BJ (cell line): ENCODE data around the gene NKD2. TPM values are rescaled to one million over a fixed set of nuclear protein-coding genes. Genes with fewer than 3 reads are reported as not detected.

Experiments
- CTCF ChIA-PET: fragments of 350-600 bp; formaldehyde crosslinking; extraction: SDS; loops from one replicate; lab custom pipeline; 2021; ENCODE audit warnings: antibody characterized with exemption, inconsistent platforms; lab: Yijun Ruan, JAX
- POLR2A ChIA-PET: fragments of 300-600 bp; sonication (Branson Sonifier 250); formaldehyde crosslinking; extraction: SDS; loops from one replicate; lab custom pipeline; 2021; ENCODE audit warnings: antibody characterized with exemption; lab: Charles Lee
- DNase-seq: peaks from one replicate; pipeline ENCODE4 v3.0.0-alpha.2; 2011; ENCODE audit warnings: low read depth
- H3K27me3 ChIP-seq: 2 replicates; pipeline ENCODE4 v1.6.0; 2011; ENCODE audit warnings: low read length; ENCODE audit not compliant: control insufficient read depth, insufficient read depth
- H3K36me3 ChIP-seq: 2 replicates; pipeline ENCODE4 v1.5.1; 2011; ENCODE audit warnings: low read length; ENCODE audit not compliant: control insufficient read depth, insufficient read depth
- H3K4me3 ChIP-seq: 2 replicates; pipeline ENCODE4 v1.5.1; 2011; ENCODE audit warnings: low read depth, mild to moderate bottlenecking, control low read depth, low read length
- polyA plus RNA-seq: library from polyadenylated mRNA; depleted of rRNA; stranded (reverse); fragments of >200 nt; gene quantifications from 2 replicates; pipeline ENCODE4 v1.2.3, GENCODE V29; 2011
- TF ChIP-seq, protein P1 (sequence below): IDR thresholded peaks from 2 replicates; pipeline ENCODE4 v1.5.1; 2011; ENCODE audit warnings: low read depth, mild to moderate bottlenecking, control low read depth, inconsistent platforms, low read length, moderate library complexity; ENCODE audit not compliant: insufficient read depth

Gene NKD2
- polyA plus RNA-seq, 1 experiment: not detected

DNA sequence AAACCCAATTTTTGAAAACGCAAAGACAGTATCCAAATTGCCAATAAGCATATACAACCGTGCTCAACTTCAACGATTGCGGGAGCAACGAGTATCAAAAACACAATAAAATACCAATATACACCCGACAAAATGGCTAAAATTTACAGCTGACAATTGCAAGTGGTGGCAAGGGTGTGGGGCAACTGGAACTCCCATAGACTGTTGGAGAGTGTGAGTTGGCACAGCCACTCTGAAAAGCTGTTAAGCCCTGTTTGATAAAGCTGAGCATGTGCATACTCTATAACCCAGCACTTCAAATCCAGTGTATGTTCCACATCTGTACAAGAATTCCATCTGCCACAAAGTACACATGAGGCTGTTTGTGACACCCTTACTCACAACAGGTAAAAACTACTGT lies 20.3 kb upstream of the NKD2 start:
- Histone ChIP-seq H3K27me3 (peaks cover 18% of the 10 kb centered on the region), H3K36me3 (no peaks in the 10 kb centered on the region), H3K4me3 (no peak overlapping the region)
- ChIA-PET CTCF (no interaction called here), POLR2A (no interaction called here)
- no peak for DNase-seq
- TF ChIP-seq, protein P1, sequence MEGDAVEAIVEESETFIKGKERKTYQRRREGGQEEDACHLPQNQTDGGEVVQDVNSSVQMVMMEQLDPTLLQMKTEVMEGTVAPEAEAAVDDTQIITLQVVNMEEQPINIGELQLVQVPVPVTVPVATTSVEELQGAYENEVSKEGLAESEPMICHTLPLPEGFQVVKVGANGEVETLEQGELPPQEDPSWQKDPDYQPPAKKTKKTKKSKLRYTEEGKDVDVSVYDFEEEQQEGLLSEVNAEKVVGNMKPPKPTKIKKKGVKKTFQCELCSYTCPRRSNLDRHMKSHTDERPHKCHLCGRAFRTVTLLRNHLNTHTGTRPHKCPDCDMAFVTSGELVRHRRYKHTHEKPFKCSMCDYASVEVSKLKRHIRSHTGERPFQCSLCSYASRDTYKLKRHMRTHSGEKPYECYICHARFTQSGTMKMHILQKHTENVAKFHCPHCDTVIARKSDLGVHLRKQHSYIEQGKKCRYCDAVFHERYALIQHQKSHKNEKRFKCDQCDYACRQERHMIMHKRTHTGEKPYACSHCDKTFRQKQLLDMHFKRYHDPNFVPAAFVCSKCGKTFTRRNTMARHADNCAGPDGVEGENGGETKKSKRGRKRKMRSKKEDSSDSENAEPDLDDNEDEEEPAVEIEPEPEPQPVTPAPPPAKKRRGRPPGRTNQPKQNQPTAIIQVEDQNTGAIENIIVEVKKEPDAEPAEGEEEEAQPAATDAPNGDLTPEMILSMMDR: no peak

DNA sequence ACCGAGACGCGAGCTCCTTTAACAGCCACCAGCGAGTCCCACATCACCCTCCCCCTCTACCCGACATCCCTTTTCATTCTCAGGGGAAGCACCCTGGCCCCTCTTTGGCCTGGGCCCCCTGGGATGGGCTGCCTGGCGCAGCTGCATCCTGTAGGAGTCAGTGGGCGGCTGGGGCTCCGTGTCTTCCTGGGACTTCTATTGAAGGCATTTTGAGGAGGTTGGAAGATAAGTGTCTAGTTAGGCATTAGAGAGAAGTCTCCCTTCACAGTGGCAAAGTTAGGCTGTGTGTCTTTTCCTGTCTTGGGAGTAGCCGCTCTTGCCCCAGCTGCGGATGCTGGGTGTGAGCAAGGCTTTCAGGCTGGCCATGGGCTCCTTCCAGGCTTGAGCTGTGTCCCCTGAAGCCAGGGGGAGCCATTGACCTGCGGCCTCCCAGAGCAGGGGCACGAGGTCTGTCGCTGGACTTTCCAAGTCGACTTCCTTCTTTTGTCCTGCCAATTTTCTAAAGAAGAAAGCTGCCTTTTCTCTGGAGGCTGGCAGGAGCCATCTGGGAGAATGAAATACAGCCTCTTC lies 18.6 kb upstream of the NKD2 start:
- no peak for DNase-seq
- POLR2A ChIA-PET: no interaction called here
- H3K4me3 ChIP-seq: no peak overlapping the region
- H3K27me3 ChIP-seq: peaks cover 18% of the 10 kb centered on the region
- H3K36me3 ChIP-seq: no peaks in the 10 kb centered on the region
- CTCF ChIA-PET: interaction anchor here (0.9 to 2.1 kb wide), 5 partner anchors 7 to 60 kb away, joined by 3 to 5 read pairs (median 4); no protein-coding TSS in a partner anchor
- TF ChIP-seq, protein P1: no peak

DNA sequence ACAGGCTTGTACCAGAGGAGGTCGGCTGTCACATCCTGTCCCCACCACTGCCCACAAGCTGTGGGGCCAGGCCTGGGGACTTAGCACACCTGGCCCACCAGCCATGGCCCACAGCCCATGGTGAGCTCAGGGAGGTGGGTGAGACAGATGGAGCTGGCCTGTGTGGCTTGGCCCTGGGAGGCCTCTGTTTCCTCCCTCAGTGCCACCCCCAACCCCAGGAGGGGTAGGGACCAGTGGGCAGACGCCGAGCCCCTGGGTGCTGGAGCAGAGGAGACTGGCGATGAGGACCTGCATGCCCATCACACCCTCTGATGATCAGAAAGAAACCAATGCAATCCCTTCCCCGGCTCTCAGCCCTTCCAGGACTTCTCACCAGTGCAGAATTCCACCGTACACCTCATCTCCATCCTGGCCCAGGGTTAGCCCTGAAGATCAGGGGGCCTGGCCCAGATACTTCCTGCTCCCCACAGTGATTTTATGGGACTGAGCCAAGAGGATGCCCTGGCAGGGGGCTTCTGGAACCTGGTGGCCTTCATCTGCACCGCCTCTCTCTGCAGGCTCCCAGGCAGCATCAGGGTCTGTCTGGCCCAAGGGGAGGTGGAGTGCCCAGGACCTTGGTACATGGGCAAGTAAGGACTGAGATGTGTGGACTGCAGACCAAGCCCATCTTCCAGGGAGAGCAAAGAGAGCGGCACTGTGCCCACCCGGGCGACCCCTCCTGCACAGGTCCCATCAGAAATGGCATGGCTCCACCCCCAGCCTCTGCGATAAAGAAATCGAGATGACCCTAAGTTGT lies 16.9 kb upstream of the NKD2 start:
- no peak overlapping the region for H3K4me3 ChIP-seq
- CTCF ChIA-PET: interaction anchor here (0.6 to 2.1 kb wide), 4 partner anchors 11 to 661 kb away, joined by 3 to 5 read pairs (median 3); no protein-coding TSS in a partner anchor
- TF ChIP-seq, protein P1: no peak
- H3K27me3 ChIP-seq: peaks cover 20% of the 10 kb centered on the region
- H3K36me3 ChIP-seq: no peaks in the 10 kb centered on the region
- POLR2A ChIA-PET: no interaction called here
- no peak for DNase-seq

DNA sequence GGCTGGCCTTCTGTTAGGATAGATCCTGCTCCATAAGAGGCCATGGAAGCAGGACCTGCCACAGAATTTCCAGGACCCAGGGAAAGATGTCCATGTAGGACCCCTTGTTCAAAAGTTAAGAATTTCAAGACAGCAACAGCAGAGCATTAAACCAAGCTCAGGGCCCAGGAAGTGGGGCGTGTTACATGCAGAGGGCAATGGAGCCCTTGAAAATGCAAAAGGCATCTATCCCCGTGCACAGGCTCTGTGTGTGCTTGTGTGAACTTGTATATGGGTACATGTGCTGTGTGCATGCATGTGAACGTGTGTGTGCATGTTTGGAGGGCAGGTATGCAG lies 14.4 kb upstream of the NKD2 start:
- no peak for DNase-seq
- H3K27me3 ChIP-seq: peaks cover 29% of the 10 kb centered on the region
- CTCF ChIA-PET: interaction anchor here (0.7 to 2.5 kb wide), 7 partner anchors 12 to 180 kb away, joined by 3 to 8 read pairs (median 3); no protein-coding TSS in a partner anchor
- POLR2A ChIA-PET: no interaction called here
- H3K4me3 ChIP-seq: no peak overlapping the region
- no peaks in the 10 kb centered on the region for H3K36me3 ChIP-seq
- TF ChIP-seq, protein P1: no peak

DNA sequence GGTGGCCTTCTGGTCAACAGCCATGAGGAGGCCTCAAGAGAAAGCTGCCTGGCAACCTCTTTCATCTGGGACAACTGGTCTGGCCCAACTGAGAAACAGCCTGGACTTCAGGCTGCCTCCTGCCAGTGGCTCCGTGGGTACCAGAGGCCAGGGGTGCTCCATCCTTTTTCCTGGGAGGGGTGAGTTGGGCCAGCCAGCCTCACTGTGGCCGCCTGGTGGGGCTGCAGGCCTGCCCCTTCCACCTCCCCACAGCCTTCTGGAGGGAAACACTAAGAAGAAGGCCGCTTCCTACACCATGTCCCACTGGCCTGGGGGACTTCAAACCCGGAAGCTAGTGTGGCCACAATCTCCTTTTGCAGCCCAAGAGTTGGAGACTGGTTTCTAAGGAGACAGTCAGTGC lies 13.8 kb upstream of the NKD2 start:
- Histone ChIP-seq H3K27me3 (peaks cover 32% of the 10 kb centered on the region), H3K4me3 (no peak overlapping the region), H3K36me3 (no peaks in the 10 kb centered on the region)
- DNase-seq: no peak
- TF ChIP-seq, protein P1: no peak
- ChIA-PET CTCF (interaction anchor here (1.1 to 2.5 kb wide), 5 partner anchors 12 to 143 kb away, joined by 3 to 8 read pairs (median 3); no protein-coding TSS in a partner anchor), POLR2A (no interaction called here)
